GM23248 (cell line): ENCODE measurements around the gene KRTAP4-12. TPM values are rescaled to one million over a fixed set of nuclear protein-coding genes. Genes with fewer than 3 reads are reported as not detected.
A peak's percentile ranks its signal among the peaks of the same experiment; 100 is the strongest.
"Not testable (repeated sequence)": the region's sequence is repeated elsewhere in the genome, so short reads cannot be mapped to it uniquely, and the experiment has no call there.

Source experiments
- DNase-seq: peaks from one replicate; pipeline ENCODE4 v3.0.0-alpha.2; 2015
- H2AFZ ChIP-seq: fragments of 200-600 bp; sonication (generic); 2 replicates; pipeline ENCODE4 v1.6.1; 2016; ENCODE audit warnings: antibody characterized with exemption
- H3F3A ChIP-seq: fragments of 200-600 bp; sonication (generic); 2 replicates; pipeline ENCODE4 v1.6.1; 2016; ENCODE audit warnings: mild to moderate bottlenecking, antibody characterized with exemption, mixed run types; ENCODE audit not compliant: insufficient read depth
- H3K27ac ChIP-seq: fragments of 200-600 bp; sonication (generic); 2 replicates; pipeline ENCODE4 v1.5.1; 2016; ENCODE audit warnings: mild to moderate bottlenecking
- H3K27me3 ChIP-seq: fragments of 200-600 bp; sonication (generic); replicated peaks from 2 replicates; pipeline ENCODE4 v1.6.1; 2016; ENCODE audit warnings: mild to moderate bottlenecking; ENCODE audit not compliant: insufficient read depth
- H3K36me3 ChIP-seq: fragments of 200-600 bp; sonication (generic); 2 replicates; pipeline ENCODE4 v1.6.1; 2016; ENCODE audit warnings: low read depth, mild to moderate bottlenecking
- H3K4me1 ChIP-seq: fragments of 200-600 bp; sonication (generic); 2 replicates; pipeline ENCODE4 v1.6.1; 2016; ENCODE audit warnings: mild to moderate bottlenecking; ENCODE audit not compliant: insufficient read depth
- H3K4me2 ChIP-seq: fragments of 200-600 bp; sonication (generic); one replicate; pipeline ENCODE4 v1.6.1; 2016; ENCODE audit warnings: mild to moderate bottlenecking; ENCODE audit not compliant: unreplicated experiment
- H3K4me3 ChIP-seq: fragments of 200-600 bp; sonication (generic); 2 replicates; pipeline ENCODE4 v1.5.1; 2016; ENCODE audit warnings: mild to moderate bottlenecking
- H3K79me2 ChIP-seq: fragments of 200-600 bp; sonication (generic); 2 replicates; pipeline ENCODE4 v1.6.1; 2016; ENCODE audit warnings: mild to moderate bottlenecking; ENCODE audit not compliant: insufficient read depth
- H3K9ac ChIP-seq: fragments of 200-600 bp; sonication (generic); 2 replicates; pipeline ENCODE4 v1.6.1; 2016; ENCODE audit warnings: mild to moderate bottlenecking
- H3K9me2 ChIP-seq: fragments of 200-600 bp; sonication (generic); 2 replicates; pipeline ENCODE4 v1.6.1; 2016; ENCODE audit warnings: mixed run types, mild to moderate bottlenecking, moderate library complexity; ENCODE audit not compliant: insufficient read depth
- H3K9me3 ChIP-seq: fragments of 200-600 bp; sonication (generic); one replicate; pipeline ENCODE4 v1.6.1; 2017; ENCODE audit warnings: low read depth
- H4K20me1 ChIP-seq: fragments of 200-600 bp; sonication (generic); 2 replicates; pipeline ENCODE4 v1.6.0; 2016; ENCODE audit not compliant: insufficient read depth
- EZH2 ChIP-seq: fragments of 200-600 bp; sonication (generic); IDR thresholded peaks from 2 replicates; pipeline ENCODE4 v1.6.1; 2018; ENCODE audit warnings: antibody characterized with exemption, mild to moderate bottlenecking; ENCODE audit not compliant: insufficient read depth, poor library complexity, severe bottlenecking
- EZH2phosphoT487 ChIP-seq: fragments of 200-600 bp; sonication (generic); IDR thresholded peaks from 2 replicates; pipeline ENCODE4 v1.6.1; 2018; ENCODE audit warnings: antibody characterized with exemption, moderate library complexity, mild to moderate bottlenecking, low read depth; ENCODE audit not compliant: insufficient read depth
- WGBS, 2 experiments: methylation state at CpG; one replicate each; pipeline ENCODE4 v1.1.6; 2015 to 2017; ENCODE audit warnings: low lambda C conversion rate in 2 of 2, low coverage in 1 of 2; ENCODE audit errors: missing lambda C conversion rate in 2 of 2; 5-methylcytosine and 5-hydroxymethylcytosine counted together
- in situ Hi-C: fragments of 300-500 bp; cut with MboI; formaldehyde crosslinking; loops from 2 replicates; pipeline ENCODE4 v1.15.0; 2020
- polyA plus RNA-seq: library from polyadenylated mRNA; unstranded; fragments of >200 nt; fragmentation: Nextera tagmentation; extraction: Ambion mirVana; gene quantifications from 2 replicates; pipeline ENCODE4 v1.2.1, GENCODE V29; 2016
- total RNA-seq: library from RNA; depleted of rRNA; stranded (reverse); fragments of >200 nt; shearing (Covaris generic); gene quantifications from 2 replicates; pipeline ENCODE4 v1.2.3, GENCODE V29; 2014

KRTAP4-12 gene
- total and polyA plus RNA-seq, 2 experiments from 2014 or later, result 1.7 TPM; not detected in 1

DNA sequence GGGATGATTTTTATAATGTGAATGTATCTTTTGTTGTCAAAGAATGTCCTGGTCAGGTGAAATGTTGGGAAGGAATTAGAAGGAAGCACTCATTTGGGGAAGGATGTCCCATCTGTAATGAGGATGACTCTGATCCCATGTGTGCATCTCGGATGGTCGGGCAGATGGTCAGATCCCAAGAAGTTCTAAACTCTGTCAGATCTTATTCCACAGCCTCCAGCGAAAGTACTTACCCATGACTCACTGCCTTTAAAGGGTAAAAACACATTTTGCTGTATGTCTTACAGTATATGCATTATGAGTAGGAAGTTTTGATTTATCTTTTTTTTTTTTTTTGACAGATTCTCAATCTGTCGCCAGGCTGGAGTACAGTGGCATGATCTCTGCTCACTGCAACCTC, 5.3 kb downstream of the KRTAP4-12 start:
- Histone ChIP-seq H3K4me2 (no peak overlapping the region), H2AFZ (no peak overlapping the region), H3F3A (no peaks in the 10 kb centered on the region; the same call in none of the 2 replicates), H3K9me2 (no peaks in the 10 kb centered on the region), H3K36me3 (no peaks in the 10 kb centered on the region), H3K79me2 (no peaks in the 10 kb centered on the region), H3K27me3 (no peaks in the 10 kb centered on the region), H3K4me3 (no peak overlapping the region), H3K9ac (no peak overlapping the region), H3K4me1 (peaks cover 6% of the 10 kb centered on the region; the same call in 1 of the 2 replicates), H4K20me1 (no peaks in the 10 kb centered on the region), H3K27ac (no peak overlapping the region), H3K9me3 (no peaks in the 10 kb centered on the region)
- 77 to 82% methylated on average over 4 of the region's 4 CpGs for WGBS, 2 experiments
- TF ChIP-seq EZH2, result no peak
- no peak for TF ChIP-seq EZH2phosphoT487
- DNase-seq, result no peak
- in situ Hi-C loops, result no loop called here

DNA sequence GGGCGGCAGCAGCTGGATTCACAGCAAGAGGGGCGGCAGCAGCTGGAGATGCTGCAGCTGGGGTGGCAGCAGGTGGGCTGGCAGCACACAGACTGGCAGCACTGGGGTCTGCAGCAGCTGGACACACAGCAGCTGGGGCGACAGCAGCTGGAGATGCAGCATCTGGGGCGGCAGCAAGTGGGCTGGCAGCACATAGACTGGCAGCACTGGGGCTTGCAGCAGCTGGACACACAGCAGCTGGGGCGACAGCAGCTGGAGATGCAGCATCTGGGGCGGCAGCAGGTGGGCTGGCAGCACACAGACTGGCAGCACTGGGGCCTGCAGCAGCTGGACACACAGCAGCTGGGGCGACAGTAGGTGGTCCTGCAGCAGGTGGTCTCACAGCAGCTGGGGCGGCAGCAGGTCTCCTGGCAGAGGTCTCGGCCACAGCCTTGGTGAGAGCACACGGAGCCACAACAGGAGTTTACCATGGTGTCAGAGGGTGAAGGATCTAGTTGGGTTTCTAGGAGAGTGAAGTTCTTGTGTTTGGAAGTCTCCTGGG, 6.1 kb downstream of the KRTAP4-12 start, which contains the start of gene KRTAP4-11:
Gene KRTAP4-11 (minus strand): TSS at position 528 of the 541 bp plus-strand sequence. CDS start 58 bp downstream, at position 470.
- H3K9me2 ChIP-seq, H3K4me3 ChIP-seq, H3K4me1 ChIP-seq, H3K27ac ChIP-seq, H3K79me2 ChIP-seq, DNase-seq, in situ Hi-C loops, H3K9me3 ChIP-seq, H3K9ac ChIP-seq, H3K27me3 ChIP-seq, H2AFZ ChIP-seq, H3F3A ChIP-seq, H3K4me2 ChIP-seq, H3K36me3 ChIP-seq, H4K20me1 ChIP-seq: not testable (repeated sequence)
- WGBS, 2 experiments, result 91% methylated on average over 10 of the region's 10 CpGs

DNA sequence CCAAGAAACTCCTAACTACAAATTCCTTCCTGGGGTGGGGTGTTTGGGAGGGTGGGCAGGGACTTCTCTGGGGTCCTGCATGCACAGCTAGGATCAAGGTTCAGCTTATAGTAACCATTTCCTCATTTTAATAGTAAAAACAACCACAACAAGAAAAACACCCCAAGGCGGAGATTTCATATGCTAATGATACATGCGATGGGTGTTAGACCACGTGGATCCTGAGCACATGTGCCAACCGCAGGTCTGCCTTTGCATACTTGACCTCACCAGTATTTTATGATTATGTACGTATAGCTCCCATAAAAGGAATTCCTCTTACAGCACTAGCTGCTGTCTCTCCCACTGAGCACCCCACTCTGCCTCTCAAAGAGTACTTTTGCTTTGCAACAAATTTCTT, 7.7 kb downstream of the KRTAP4-12 start:
- H2AFZ ChIP-seq, result no peak overlapping the region
- H4K20me1 ChIP-seq, result no peaks in the 10 kb centered on the region
- H3F3A ChIP-seq, result no peaks in the 10 kb centered on the region; the same call in 1 of the 2 replicates
- WGBS, 2 experiments, result 63 to 67% methylated on average over 5 of the region's 5 CpGs
- no peaks in the 10 kb centered on the region for H3K9me3 ChIP-seq
- in situ Hi-C loops, result no loop called here
- H3K9me2 ChIP-seq, result no peaks in the 10 kb centered on the region
- H3K4me3 ChIP-seq, result no peak overlapping the region
- no peaks in the 10 kb centered on the region for H3K4me1 ChIP-seq
- no peak for DNase-seq
- no peaks in the 10 kb centered on the region for H3K79me2 ChIP-seq
- H3K4me2 ChIP-seq, result no peak overlapping the region
- no peak overlapping the region for H3K27ac ChIP-seq
- H3K36me3 ChIP-seq, result peaks cover 6% of the 10 kb centered on the region; the same call in 1 of the 2 replicates
- H3K27me3 ChIP-seq, result no peaks in the 10 kb centered on the region
- TF ChIP-seq EZH2phosphoT487 (no peak), EZH2 (no peak)
- no peak overlapping the region for H3K9ac ChIP-seq

DNA sequence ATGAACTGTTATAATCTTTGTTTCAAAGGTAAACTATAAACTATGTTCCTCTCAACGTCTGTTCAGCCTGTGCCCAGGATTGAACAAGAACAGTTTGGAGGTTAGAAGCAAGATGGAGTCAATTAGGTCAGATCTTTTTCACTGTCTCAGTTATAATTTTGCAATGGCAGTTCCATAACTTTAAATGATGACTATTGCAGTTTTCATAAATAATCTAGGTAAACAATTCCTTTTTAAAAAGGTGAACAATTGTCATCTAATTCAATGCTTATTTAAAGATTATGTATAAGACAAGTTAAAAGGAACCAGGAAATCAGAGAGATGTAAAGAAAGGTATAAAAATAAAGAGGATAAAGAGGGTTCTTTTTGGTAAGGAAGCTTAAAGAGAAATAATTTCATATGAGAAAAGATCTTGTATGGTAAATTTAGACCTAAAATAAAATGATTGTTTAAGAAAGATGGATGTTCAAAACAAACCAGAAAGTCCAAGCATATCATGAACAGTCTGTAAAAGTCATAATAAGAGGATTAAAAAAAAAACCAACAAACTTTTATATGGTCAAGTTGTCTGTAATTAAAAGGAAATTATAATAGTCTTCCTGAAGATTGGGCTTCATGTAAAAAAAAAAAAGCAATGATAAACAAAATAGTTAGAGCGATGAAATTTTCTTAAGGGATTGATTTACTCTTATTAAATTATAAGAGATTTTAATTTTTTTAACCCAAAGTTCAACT, 12.7 kb downstream of the KRTAP4-12 start:
- Histone ChIP-seq H3K36me3 (peaks cover 7% of the 10 kb centered on the region; the same call in 1 of the 2 replicates), H3K9me2 (0 out of 2 replicates have a peak, but pooled peaks cover 5% of the 10 kb centered on the region), H3K9ac (peak overlapping the region; percentile 28), H3K9me3 (no peaks in the 10 kb centered on the region), H4K20me1 (no peaks in the 10 kb centered on the region), H3F3A (peaks cover 2% of the 10 kb centered on the region), H3K4me1 (0 out of 2 replicates have a peak, but pooled peaks cover 2% of the 10 kb centered on the region), H3K79me2 (no peaks in the 10 kb centered on the region), H3K4me2 (no peak overlapping the region), H3K27ac (no peak overlapping the region), H3K4me3 (peak overlapping the region; percentile 18; the same call in 1 of the 2 replicates), H3K27me3 (no peaks in the 10 kb centered on the region), H2AFZ (no peak overlapping the region)
- in situ Hi-C loops, result no loop called here
- WGBS, 2 experiments, result 60 to 61% methylated on average over 2 of the region's 2 CpGs
- no peak for DNase-seq
- TF ChIP-seq EZH2 (no peak), EZH2phosphoT487 (no peak)

DNA sequence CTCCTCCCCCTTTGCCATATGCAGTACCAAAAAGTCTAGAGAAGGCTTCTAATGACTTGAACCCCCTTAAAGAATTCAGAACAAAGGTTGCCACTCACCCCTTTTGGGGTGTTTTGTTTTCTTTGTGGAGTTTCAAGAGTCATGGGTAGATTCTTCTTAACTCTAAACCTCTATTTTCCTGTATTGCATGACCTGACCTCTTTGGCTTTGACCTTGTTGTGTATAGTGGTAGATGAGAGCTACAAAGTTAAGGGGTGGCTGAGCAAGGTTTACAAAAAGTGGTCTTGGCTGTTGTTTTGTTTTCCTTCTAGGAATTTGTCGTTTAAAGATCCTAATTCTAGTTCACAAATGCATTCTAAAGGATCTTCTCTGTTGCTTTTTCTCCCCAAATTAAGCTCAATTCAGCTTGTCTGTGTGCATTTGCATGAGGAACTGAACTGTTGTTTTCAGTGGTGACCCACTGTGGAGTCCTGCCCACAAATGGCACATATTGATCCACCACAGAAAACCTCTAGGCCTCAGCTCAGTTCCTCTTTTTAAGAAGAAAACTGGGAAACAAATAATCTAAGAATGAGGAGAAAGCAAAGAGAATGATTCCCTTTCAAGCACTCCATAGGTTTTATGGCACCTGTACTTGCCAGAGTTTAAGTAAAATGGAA, 15.1 kb downstream of the KRTAP4-12 start:
- Histone ChIP-seq H3K4me3 (peak overlapping the region; percentile 31; the same call in 1 of the 2 replicates), H3F3A (peaks cover 19% of the 10 kb centered on the region), H3K4me1 (peaks cover 22% of the 10 kb centered on the region)
- H3K9me2 ChIP-seq, DNase-seq, H3K27me3 ChIP-seq, H3K9ac ChIP-seq, H3K27ac ChIP-seq, H3K79me2 ChIP-seq, H2AFZ ChIP-seq, H3K9me3 ChIP-seq, H3K4me2 ChIP-seq, H3K36me3 ChIP-seq, H4K20me1 ChIP-seq, in situ Hi-C loops: not testable (repeated sequence)
- 47 to 50% methylated on average over 1 of the region's 1 CpG for WGBS, 2 experiments
